Erythroblast (primary cell): ENCODE results near the gene ORC1.

Experiments used
- DNase-seq, 2 experiments: peaks; one replicate each; lab custom pipeline; 2025; lab: John Stamatoyannopoulos, UW
- GATA1 ChIP-seq: IDR thresholded peaks from 2 replicates; pipeline ENCODE4 v1.6.1; 2011; ENCODE audit warnings: low read depth, mild to moderate bottlenecking, control low read depth, low read length, moderate library complexity
- POLR2A ChIP-seq: IDR thresholded peaks from 2 replicates; pipeline ENCODE4 v1.6.1; 2011; ENCODE audit warnings: mild to moderate bottlenecking, low read length

The ORC1 gene

GRCh38 chr1:52365071-52365745 is 39.0 kb downstream of the ORC1 start:
- DNase-seq = peak; percentile 74 to 83
- no peak for TF ChIP-seq GATA1
- no peak for TF ChIP-seq POLR2A

DNA sequence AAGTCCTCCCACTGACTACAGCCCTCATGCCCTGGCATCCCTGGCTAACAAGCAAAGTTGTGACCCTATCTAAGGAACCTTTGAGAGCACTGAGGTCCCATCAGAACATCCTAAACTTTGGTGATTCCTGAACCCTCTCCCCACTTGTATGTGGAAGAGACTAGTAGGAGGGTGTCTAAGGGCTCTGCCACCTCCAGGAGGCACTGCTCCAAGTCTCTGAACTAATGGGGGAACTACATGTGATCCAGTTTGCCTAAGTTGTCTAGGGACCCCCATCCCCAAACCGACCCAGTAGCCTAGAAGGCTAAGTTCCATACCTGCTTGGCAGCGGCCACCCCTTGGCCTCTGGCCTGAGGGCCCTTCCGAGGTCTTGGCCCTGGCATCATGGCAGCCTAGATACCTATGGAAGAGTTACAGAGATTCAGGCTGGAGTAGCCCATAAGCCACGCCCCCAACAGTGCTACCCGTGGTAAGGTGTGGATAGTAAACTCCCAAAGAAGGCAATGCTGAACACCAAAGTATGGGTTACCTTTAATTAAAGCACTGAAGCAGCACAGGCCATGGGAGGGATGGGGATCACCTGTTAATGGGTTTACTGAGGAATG is 39.9 kb downstream of the ORC1 start:
- TF ChIP-seq POLR2A (no peak), GATA1 (no peak)
- DNase-seq = peak; percentile 14 to 35

GRCh38 chr1:52360595-52360968 is 43.6 kb downstream of the ORC1 start:
- TF ChIP-seq GATA1 = no peak
- TF ChIP-seq POLR2A = no peak
- DNase-seq = no peak

GRCh38 chr1:52359676-52360594 is 44.3 kb downstream of the ORC1 start:
- TF ChIP-seq GATA1 (no peak), POLR2A (no peak)
- no peak for DNase-seq

GRCh38 chr1:52358851-52359497 is 45.2 kb downstream of the ORC1 start:
- DNase-seq = no peak
- TF ChIP-seq POLR2A (no peak), GATA1 (no peak)

- TF ChIP-seq GATA1 = no peak
- no peak for TF ChIP-seq POLR2A
- DNase-seq = no peak
Measured at GRCh38 chr1:52357397-52357796, 46.8 kb downstream of the ORC1 start.

GRCh38 chr1:52356818-52357355 is 47.3 kb downstream of the ORC1 start:
- no peak for TF ChIP-seq GATA1
- no peak for TF ChIP-seq POLR2A
- no peak for DNase-seq

DNA sequence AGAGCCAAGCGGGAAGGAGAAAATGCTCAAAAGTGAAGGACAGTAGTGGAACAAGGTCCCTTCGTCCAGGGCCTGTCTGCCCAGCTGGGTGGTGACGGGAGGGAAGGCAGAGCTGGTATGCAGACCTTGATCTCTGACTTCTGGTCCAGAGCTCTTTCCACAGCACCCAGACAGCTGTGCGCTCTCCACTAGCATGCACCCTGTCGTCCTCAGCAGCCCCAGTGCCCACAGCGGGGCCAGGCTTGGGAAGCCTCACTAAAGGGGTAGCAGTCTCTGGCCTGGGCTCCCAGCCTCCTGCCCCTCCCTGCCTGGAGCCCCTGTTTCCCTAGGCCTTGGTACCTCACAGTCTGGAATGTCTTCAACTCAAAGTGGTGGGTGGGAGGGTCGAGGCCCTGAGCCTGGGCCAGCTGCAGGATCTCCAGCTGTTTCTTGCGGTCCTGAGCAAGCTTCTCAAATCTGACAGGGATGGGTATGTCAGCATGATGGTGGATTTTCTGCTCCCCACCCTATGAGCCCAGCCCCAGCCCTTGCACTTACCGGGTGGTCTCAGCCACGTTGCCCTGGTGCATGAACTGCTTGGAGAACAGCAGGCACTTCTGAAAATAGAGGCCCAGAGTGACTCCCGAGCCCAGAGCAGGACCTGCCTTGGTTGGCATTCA is 48.2 kb downstream of the ORC1 start:
- no peak for DNase-seq
- TF ChIP-seq GATA1 (no peak), POLR2A (no peak)

DNA sequence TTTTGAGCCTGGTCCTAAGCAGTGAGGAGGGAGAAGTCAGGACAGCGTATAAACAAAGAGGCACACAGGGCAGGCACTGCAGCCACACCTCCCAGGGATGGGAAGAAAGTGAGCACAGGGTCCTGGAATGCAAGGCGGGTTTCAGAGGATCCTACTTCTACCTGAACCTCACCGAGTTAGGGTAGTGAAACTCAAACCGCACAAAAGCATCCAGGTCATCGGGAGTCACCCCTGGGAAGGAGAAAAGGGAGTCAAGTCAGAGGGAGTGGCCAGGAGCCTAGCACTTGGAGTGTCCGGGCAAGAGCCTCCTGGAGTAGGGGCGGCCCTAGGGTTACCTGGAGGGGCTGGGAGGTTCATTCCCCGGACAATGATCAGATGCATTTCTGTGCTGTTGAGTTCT is 48.8 kb downstream of the ORC1 start:
- no peak for DNase-seq
- TF ChIP-seq POLR2A (no peak), GATA1 (no peak)

DNA sequence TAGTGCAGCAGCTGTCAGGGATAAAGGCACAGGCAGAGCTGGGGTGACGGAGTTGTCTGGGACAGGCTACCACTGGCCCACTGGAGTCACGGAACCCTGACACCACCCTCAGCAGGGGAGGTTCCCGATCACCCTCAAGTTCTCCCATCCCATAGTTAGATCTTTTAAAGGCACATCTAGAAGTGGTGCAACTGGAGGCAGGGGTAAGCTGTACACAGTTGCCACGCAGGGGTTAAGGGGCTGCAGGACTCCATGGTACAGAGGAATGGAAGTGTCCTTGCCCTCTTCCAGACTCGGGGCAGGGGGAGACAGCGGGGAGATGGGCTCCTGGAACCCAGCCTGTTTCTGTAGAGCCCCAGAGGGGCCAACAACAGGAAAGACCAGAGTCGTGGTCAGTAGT is 51.5 kb downstream of the ORC1 start:
- TF ChIP-seq POLR2A = no peak
- no peak for TF ChIP-seq GATA1
- DNase-seq = no peak

DNA sequence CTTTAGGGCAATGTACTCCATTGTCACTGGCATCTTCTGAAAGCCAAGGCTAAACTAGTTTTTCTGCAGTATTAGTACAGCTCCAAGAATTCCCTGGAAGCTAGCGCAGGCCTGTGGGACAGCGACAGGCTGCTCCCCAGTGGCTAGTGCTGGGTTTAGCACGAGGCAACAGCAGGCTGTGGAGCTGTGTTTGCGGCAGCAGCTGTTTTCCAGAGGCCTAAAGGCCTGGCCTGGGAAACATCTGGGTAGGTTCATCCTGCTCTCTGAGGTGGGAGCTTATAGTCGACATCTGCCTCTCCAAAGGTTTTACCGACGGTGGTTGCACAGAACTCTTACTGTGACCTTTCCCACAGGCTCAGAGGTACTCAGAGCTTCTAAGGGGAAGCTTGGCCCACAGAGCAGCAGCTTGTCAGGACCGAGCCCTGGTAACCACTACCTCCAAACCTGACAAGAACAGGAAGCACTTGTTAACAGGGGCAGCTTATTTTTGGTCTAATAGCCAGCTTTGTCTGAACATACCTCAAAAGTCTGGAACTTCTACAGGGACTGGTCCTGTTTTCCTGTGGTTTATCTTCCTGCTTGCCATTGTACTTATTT is 55.4 kb downstream of the ORC1 start:
- no peak for DNase-seq
- TF ChIP-seq GATA1 (no peak), POLR2A (no peak)

- DNase-seq = no peak
- TF ChIP-seq POLR2A (no peak), GATA1 (no peak)
Measured at GRCh38 chr1:52346653-52347052, 57.6 kb downstream of the ORC1 start.

DNA sequence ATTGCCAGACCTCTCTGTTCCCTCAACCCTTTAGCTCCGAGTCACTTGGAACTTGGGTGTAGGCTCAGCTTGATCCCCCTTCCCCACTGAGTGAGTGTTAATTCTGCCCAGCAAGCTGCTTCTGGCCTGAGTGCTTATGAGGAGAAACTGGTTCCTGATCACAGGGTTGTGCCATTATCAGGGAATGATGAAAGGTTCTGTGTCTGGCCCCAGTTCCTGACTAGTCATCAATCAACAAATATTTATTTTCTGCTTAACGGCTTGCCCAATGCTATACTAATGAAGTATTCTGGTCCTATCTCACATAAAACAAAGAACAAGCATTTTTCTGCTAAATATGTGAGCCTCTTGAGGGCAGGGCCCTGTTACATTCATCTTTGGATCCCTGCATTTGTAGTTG is 59.0 kb downstream of the ORC1 start:
- no peak for DNase-seq
- TF ChIP-seq GATA1 (no peak), POLR2A (no peak)
